GM06990 (cell line): ENCODE results near the gene USH1C.

Experiments
- DNase-seq: peaks from one replicate; pipeline ENCODE4 v3.0.0-alpha.2; 2011; ENCODE audit not compliant: insufficient read length; ENCODE audit errors: extremely low read depth
- H3K27me3 ChIP-seq: replicated peaks from 2 replicates; pipeline ENCODE4 v1.6.0; 2011; ENCODE audit warnings: low read length; ENCODE audit not compliant: control insufficient read depth, insufficient read depth
- H3K36me3 ChIP-seq: 2 replicates; pipeline ENCODE4 v1.5.1; 2011; ENCODE audit warnings: low read length; ENCODE audit not compliant: control insufficient read depth, insufficient read depth
- H3K4me3 ChIP-seq: replicated peaks from 2 replicates; pipeline ENCODE4 v1.5.1; 2011; ENCODE audit warnings: low read depth, mild to moderate bottlenecking, control low read depth, low read length
- CTCF ChIP-seq: IDR thresholded peaks from 2 replicates; pipeline ENCODE4 v1.5.1; 2011; ENCODE audit warnings: low read length, control low read depth, mild to moderate bottlenecking, inconsistent platforms; ENCODE audit not compliant: insufficient read depth, poor library complexity, severe bottlenecking

The USH1C gene

DNA sequence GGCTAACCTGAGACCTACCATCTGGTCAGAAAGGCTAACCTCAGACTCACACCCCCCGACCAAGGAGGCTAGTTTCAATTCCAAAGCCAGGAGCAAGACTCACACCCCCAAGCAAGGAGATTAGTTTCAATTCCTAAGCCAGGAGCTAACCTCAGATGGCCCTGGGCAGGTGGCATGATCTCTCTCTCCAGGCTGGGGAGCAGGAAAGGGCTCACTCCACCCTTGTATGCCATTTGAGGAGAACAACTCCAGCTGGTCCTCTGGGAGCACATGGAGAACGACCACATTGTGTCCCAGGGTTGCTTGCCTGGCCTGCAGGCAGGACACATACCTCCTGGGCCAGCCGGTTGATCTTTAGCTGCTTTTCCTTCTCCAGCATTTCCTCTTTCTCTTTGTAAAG, 32.6 kb downstream of the USH1C start:
- Histone ChIP-seq H3K4me3 (no peak overlapping the region), H3K36me3 (no peaks in the 10 kb centered on the region), H3K27me3 (peaks cover 2% of the 10 kb centered on the region; the same call in 1 of the 2 replicates)
- DNase-seq = no peak
- no peak for TF ChIP-seq CTCF

- Histone ChIP-seq H3K27me3 (no peaks in the 10 kb centered on the region; the same call in 1 of the 2 replicates), H3K36me3 (no peaks in the 10 kb centered on the region), H3K4me3 (no peak overlapping the region)
- no peak for TF ChIP-seq CTCF
- DNase-seq = no peak
Observed at GRCh38 chr11:17510507-17511206, 33.6 kb downstream of the USH1C start.

- no peak overlapping the region for H3K4me3 ChIP-seq
- DNase-seq = no peak
- TF ChIP-seq CTCF = no peak
- H3K27me3 ChIP-seq = no peaks in the 10 kb centered on the region; the same call in 1 of the 2 replicates
- no peaks in the 10 kb centered on the region for H3K36me3 ChIP-seq
Observed at GRCh38 chr11:17508791-17509190, 35.4 kb downstream of the USH1C start.

- Histone ChIP-seq H3K36me3 (no peaks in the 10 kb centered on the region), H3K4me3 (no peak overlapping the region), H3K27me3 (no peaks in the 10 kb centered on the region; the same call in 1 of the 2 replicates)
- TF ChIP-seq CTCF = no peak
- DNase-seq = no peak
Observed at GRCh38 chr11:17508306-17508705, 35.9 kb downstream of the USH1C start.

GRCh38 chr11:17507773-17508172, 36.4 kb downstream of the USH1C start:
- no peak for TF ChIP-seq CTCF
- DNase-seq = no peak
- no peaks in the 10 kb centered on the region; the same call in 1 of the 2 replicates for H3K27me3 ChIP-seq
- no peaks in the 10 kb centered on the region for H3K36me3 ChIP-seq
- no peak overlapping the region for H3K4me3 ChIP-seq
